ENCODE data around the gene NFIA.

Gene NFIA

DNA sequence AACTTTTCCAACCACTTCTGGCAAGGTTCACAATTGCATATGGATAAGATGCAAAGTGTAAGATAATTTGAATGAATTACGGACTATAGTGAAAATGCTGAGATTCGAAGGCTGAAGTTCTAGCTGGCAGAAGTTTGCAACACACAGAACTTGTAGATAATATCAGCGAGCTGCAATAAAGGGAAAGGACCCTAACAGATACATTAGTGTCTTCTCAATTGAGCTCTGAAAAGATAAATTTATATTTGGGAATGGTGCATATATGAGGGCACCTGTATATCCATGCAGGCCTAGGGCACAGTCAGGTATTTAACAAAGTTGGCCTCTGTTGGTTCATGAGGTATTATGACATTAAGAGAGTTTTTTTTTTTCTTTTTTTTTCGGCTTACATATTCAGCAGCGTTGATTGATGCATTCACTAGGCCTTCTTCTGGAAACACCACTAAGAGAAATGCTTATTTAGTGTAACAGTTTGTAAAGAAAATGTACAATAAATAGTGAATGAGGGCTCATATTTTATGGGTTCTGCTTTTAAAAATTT is 2.2 kb downstream of the NFIA start:
- Mint-ChIP-seq H3K4me1 (ENCODE audit: low read depth) (peaks cover 15% of the 10 kb centered on the region), H3K27me3 (ENCODE audit: low read depth) (peaks cover 75% of the 10 kb centered on the region), H3K9me3 (no peaks in the 10 kb centered on the region), H3K27ac (no peak overlapping the region), H3K4me3 (peak overlapping the region; percentile 78), H3K36me3 (ENCODE audit: low read depth) (no peaks in the 10 kb centered on the region)
- DNase-seq (ENCODE audit: low spot score), result no peak

- H3K27me3 Mint-ChIP-seq (ENCODE audit: low read depth), result peaks cover 68% of the 10 kb centered on the region
- no peak overlapping the region for H3K4me3 Mint-ChIP-seq
- H3K36me3 Mint-ChIP-seq (ENCODE audit: low read depth), result no peaks in the 10 kb centered on the region
- H3K9me3 Mint-ChIP-seq, result no peaks in the 10 kb centered on the region
- H3K4me1 Mint-ChIP-seq (ENCODE audit: low read depth), result peaks cover 10% of the 10 kb centered on the region
- DNase-seq (ENCODE audit: low spot score), result no peak
- no peak overlapping the region for H3K27ac Mint-ChIP-seq
Measured at GRCh38 chr1:61085206-61085982, 3.0 kb downstream of the NFIA start.

DNA sequence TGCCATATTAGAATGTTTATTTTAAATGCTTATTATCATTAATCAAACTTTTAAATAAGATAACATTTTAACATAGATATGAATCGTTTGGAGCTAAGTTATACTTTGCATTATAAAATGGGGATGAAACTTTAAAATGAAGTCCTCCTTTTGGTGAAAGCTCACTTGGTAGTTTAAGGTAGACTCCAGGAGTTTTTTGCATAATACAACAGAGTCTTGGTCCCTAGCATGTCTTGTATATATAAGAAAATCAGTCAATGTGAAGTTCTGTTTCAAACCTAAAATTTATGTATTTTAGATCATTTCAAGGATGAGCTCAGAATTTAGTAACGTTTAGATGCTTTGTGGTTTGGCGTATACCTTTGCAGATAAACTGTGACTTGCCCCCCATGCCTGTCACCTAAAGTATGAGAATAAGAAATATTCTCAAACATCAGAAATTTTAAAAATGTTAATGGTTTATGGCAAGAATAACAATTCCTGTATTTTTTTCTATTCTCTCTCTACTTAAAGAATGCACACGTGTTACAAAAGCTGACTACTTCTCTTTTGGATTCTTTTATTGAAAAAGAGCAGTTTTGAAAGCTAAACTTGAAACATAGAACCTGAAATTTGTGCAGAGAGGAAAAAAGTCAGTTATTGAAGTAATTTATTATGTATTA is 3.8 kb downstream of the NFIA start:
- H3K27ac Mint-ChIP-seq, result no peak overlapping the region
- H3K4me1 Mint-ChIP-seq (ENCODE audit: low read depth), result peaks cover 5% of the 10 kb centered on the region
- no peak overlapping the region for H3K4me3 Mint-ChIP-seq
- no peak for DNase-seq (ENCODE audit: low spot score)
- H3K9me3 Mint-ChIP-seq, result no peaks in the 10 kb centered on the region
- H3K27me3 Mint-ChIP-seq (ENCODE audit: low read depth), result peaks cover 66% of the 10 kb centered on the region
- H3K36me3 Mint-ChIP-seq (ENCODE audit: low read depth), result no peaks in the 10 kb centered on the region

- no peak for DNase-seq (ENCODE audit: low spot score)
- Mint-ChIP-seq H3K4me1 (ENCODE audit: low read depth) (peaks cover under 1% of the 10 kb centered on the region), H3K9me3 (no peaks in the 10 kb centered on the region)
Measured at GRCh38 chr1:61087571-61087970, 5.2 kb downstream of the NFIA start.

DNA sequence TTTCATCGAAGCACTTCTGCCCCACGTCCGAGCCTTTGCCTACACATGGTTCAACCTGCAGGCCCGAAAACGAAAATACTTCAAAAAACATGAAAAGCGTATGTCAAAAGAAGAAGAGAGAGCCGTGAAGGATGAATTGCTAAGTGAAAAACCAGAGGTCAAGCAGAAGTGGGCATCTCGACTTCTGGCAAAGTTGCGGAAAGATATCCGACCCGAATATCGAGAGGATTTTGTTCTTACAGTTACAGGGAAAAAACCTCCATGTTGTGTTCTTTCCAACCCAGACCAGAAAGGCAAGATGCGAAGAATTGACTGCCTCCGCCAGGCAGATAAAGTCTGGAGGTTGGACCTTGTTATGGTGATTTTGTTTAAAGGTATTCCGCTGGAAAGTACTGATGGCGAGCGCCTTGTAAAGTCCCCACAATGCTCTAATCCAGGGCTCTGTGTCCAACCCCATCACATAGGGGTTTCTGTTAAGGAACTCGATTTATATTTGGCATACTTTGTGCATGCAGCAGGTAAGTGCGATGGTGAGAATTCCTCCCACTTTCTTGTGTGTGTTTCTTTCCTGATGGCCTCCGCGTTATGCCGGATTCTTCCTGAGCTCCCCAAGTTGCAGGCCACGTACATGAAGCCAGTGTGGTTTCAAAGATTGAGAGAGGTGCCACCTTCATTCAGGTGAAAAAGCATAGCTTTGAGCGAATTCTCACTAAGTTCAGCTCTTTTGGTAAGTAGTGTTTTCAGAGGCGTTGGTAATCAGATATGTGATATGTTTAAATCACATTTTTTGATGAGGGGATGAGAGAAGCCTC is 6.0 kb downstream of the NFIA start:
- Mint-ChIP-seq H3K27me3 (ENCODE audit: low read depth) (peaks cover 62% of the 10 kb centered on the region), H3K9me3 (no peaks in the 10 kb centered on the region), H3K4me3 (no peak overlapping the region), H3K36me3 (ENCODE audit: low read depth) (no peaks in the 10 kb centered on the region), H3K4me1 (ENCODE audit: low read depth) (no peaks in the 10 kb centered on the region), H3K27ac (no peak overlapping the region)
- DNase-seq (ENCODE audit: low spot score), result no peak

More at GRCh38 chr1:61087571-61087970, 5.2 kb downstream of the NFIA start:
- Mint-ChIP-seq H3K27ac (no peak overlapping the region), H3K36me3 (ENCODE audit: low read depth) (no peaks in the 10 kb centered on the region), H3K4me3 (no peak overlapping the region), H3K27me3 (ENCODE audit: low read depth) (peaks cover 63% of the 10 kb centered on the region)

DNA sequence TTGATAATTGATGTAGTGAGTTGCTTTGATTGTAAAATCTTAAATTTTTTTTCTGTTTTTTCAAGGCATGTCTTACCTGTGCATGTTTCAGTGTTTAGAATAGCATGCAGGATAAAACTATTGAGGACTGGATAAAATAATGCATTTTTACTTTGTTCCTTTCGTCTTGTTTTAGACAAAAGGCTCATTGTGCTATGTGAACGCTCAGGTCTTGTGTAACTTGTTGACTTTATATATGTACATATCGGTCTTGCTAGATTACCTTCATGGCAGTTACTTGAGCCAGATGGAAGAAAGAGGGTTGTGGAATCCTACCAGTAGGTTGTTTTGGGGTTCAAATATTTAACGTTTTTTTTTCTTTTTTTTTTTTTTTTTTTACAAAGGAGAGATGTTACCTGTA is 7.0 kb downstream of the NFIA start:
- no peak overlapping the region for H3K4me3 Mint-ChIP-seq
- no peaks in the 10 kb centered on the region for H3K9me3 Mint-ChIP-seq
- no peak for DNase-seq (ENCODE audit: low spot score)
- H3K27me3 Mint-ChIP-seq (ENCODE audit: low read depth), result peaks cover 64% of the 10 kb centered on the region
- H3K36me3 Mint-ChIP-seq (ENCODE audit: low read depth), result no peaks in the 10 kb centered on the region
- H3K4me1 Mint-ChIP-seq (ENCODE audit: low read depth), result no peaks in the 10 kb centered on the region
- H3K27ac Mint-ChIP-seq, result no peak overlapping the region

- peaks cover 63% of the 10 kb centered on the region for H3K27me3 Mint-ChIP-seq (ENCODE audit: low read depth)
- no peaks in the 10 kb centered on the region for H3K9me3 Mint-ChIP-seq
- DNase-seq (ENCODE audit: low spot score), result no peak
- H3K36me3 Mint-ChIP-seq (ENCODE audit: low read depth), result no peaks in the 10 kb centered on the region
- no peak overlapping the region for H3K4me3 Mint-ChIP-seq
- no peak overlapping the region for H3K27ac Mint-ChIP-seq
- H3K4me1 Mint-ChIP-seq (ENCODE audit: low read depth), result no peaks in the 10 kb centered on the region
Measured at GRCh38 chr1:61089741-61090140, 7.4 kb downstream of the NFIA start.

DNA sequence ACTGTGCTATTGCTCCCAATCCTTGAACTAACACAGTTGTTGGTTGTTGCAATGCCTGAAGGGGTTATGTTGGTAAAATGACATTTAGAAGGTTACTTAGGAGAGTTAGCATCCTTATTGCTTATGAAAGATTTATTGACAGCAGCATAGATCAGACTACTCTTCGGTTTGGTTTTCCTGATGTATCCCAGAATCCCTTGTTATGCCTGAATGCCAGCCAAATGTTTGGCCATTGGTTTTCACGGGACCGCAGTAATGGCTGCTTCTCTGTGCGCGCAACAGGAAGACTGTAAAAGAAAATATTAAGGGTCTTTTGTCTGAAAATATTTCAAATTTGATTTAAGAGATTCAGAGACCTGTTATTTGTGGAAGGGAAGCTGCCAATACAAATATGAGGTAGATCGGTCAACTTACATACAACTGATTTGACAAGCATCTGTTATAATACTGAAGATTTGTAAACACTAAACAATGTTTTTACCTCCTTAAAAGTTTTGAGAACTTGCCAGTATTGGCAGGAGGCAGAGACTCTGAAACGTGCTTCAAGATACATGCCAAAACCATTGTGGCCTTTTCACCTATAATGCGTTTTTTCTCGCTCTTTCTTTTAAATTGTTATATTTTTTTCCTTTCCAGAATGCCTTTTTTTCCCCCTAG is 8.3 kb downstream of the NFIA start:
- no peak overlapping the region for H3K4me3 Mint-ChIP-seq
- no peaks in the 10 kb centered on the region for H3K9me3 Mint-ChIP-seq
- no peak overlapping the region for H3K27ac Mint-ChIP-seq
- no peak for DNase-seq (ENCODE audit: low spot score)
- H3K27me3 Mint-ChIP-seq (ENCODE audit: low read depth), result peaks cover 61% of the 10 kb centered on the region
- no peaks in the 10 kb centered on the region for H3K36me3 Mint-ChIP-seq (ENCODE audit: low read depth)
- no peaks in the 10 kb centered on the region for H3K4me1 Mint-ChIP-seq (ENCODE audit: low read depth)

- no peak overlapping the region for H3K4me3 Mint-ChIP-seq
- H3K27ac Mint-ChIP-seq, result no peak overlapping the region
- peaks cover 56% of the 10 kb centered on the region for H3K27me3 Mint-ChIP-seq (ENCODE audit: low read depth)
- DNase-seq (ENCODE audit: low spot score), result no peak
- no peaks in the 10 kb centered on the region for H3K4me1 Mint-ChIP-seq (ENCODE audit: low read depth)
- no peaks in the 10 kb centered on the region for H3K9me3 Mint-ChIP-seq
- no peaks in the 10 kb centered on the region for H3K36me3 Mint-ChIP-seq (ENCODE audit: low read depth)
Measured at GRCh38 chr1:61091455-61091854, 9.1 kb downstream of the NFIA start.

DNA sequence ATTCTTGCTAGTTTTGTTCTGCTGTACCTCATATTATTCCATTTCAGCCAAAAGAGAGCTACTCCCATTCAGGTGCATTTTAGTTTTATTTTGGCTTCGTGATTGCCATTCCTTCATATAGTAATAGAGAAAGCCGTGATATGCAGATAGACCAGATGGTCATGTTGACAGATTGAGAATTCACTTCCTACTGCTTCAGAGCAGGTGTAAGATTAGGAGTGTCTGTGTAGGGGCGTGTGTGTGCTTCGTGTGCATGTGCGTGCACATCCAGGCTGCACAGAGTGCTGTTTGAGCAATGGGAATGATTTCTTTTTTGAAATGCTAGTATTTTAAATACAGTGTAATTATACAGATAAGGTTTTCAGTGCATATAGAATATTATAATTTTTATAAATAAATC is 10.3 kb downstream of the NFIA start:
- Mint-ChIP-seq H3K4me1 (ENCODE audit: low read depth) (no peaks in the 10 kb centered on the region), H3K9me3 (no peaks in the 10 kb centered on the region), H3K27me3 (ENCODE audit: low read depth) (peaks cover 53% of the 10 kb centered on the region), H3K36me3 (ENCODE audit: low read depth) (no peaks in the 10 kb centered on the region), H3K4me3 (no peak overlapping the region), H3K27ac (no peak overlapping the region)
- no peak for DNase-seq (ENCODE audit: low spot score)

DNA sequence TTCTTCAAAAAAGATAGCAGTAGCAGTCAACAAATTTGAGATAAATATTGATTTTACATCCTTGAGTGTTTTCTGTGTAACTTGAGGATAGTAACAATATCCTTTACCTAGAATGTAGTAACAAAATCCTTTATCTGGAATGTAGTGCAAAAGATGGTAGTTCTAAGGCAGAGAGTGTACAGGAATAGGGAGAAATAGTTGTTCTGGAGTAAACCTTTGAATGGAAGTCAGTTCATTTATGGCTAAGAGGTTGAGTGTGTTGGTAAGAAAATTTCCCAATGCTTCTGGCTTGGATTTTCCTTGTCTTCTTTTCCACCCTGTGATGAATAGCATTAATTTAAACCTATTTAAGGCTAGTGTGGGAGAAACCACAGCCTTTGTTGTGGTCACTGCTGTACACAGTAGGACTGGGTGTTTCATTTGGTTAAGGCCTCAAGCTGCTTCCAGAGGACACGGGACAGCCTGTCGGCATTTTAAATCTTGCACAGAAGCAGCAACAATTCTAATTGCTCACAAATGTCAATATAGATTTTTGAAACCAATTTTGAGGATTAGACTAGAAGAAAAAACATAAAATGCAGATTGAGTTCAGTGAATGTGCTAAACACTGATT is 11.3 kb downstream of the NFIA start:
- Mint-ChIP-seq H3K36me3 (ENCODE audit: low read depth) (no peaks in the 10 kb centered on the region), H3K27ac (no peak overlapping the region), H3K4me1 (ENCODE audit: low read depth) (no peaks in the 10 kb centered on the region), H3K4me3 (no peak overlapping the region), H3K9me3 (no peaks in the 10 kb centered on the region), H3K27me3 (ENCODE audit: low read depth) (peaks cover 49% of the 10 kb centered on the region)
- no peak for DNase-seq (ENCODE audit: low spot score)

DNA sequence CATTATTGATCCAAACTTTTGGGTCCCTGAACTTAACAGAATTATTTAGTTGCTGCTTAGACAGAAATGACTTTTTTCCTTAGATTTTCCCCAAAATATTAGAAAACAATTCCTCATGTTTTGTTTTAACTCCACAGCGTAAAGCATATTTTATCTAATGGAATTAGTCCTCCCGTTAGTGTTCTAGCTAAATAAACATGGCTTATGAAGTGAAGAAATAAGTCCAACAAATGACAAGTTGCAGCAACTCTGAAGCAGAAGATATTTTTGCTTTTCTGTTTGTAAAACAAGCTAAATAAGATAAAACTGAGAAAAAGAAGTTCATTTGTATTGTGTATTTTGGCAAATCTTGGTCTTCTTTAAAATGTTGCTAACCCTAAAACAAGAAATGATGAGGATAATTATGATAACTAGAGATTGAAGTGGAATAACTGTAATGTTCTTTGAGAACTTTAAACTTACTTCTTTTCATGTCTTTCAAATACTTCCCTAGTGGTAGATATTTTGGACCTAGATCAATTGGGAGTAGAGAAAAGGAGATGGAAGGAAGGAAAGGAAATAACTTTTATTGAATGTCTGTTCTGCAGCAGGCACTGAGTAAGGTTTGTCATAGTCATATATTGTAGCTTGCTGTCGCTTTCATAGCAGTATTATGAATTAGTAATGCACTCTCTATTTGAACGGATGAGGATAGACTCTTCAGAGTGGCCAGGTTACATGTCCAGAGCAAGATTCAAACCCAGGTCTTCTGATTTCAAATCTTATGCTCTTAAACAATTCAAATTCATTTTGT is 12.5 kb downstream of the NFIA start:
- peaks cover 47% of the 10 kb centered on the region for H3K27me3 Mint-ChIP-seq (ENCODE audit: low read depth)
- H3K27ac Mint-ChIP-seq, result no peak overlapping the region
- no peak overlapping the region for H3K4me3 Mint-ChIP-seq
- H3K36me3 Mint-ChIP-seq (ENCODE audit: low read depth), result no peaks in the 10 kb centered on the region
- no peaks in the 10 kb centered on the region for H3K4me1 Mint-ChIP-seq (ENCODE audit: low read depth)
- no peaks in the 10 kb centered on the region for H3K9me3 Mint-ChIP-seq
- DNase-seq (ENCODE audit: low spot score), result no peak

DNA sequence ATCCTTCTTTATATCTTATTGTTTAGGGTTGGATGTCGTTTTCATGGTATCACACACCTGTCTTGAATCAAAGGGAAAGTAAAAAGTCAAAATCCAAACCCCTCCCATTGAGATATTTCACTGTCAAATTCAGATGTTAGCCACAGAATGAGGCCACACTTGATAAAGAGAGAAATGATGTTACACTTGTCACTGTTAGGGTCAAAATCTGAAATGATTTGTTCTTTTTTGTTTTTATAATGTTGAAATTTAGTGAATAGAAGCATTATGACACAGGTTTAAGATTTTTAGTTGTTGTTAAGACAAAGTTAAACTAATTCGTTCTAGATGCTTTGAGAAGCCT is 13.1 kb downstream of the NFIA start:
- peaks cover 45% of the 10 kb centered on the region for H3K27me3 Mint-ChIP-seq (ENCODE audit: low read depth)
- H3K36me3 Mint-ChIP-seq (ENCODE audit: low read depth), result no peaks in the 10 kb centered on the region
- no peaks in the 10 kb centered on the region for H3K4me1 Mint-ChIP-seq (ENCODE audit: low read depth)
- DNase-seq (ENCODE audit: low spot score), result no peak
- no peak overlapping the region for H3K27ac Mint-ChIP-seq
- no peaks in the 10 kb centered on the region for H3K9me3 Mint-ChIP-seq
- H3K4me3 Mint-ChIP-seq, result no peak overlapping the region
